ENCODE results near the gene RPGRIP1. TPM values are rescaled to one million over a fixed set of nuclear protein-coding genes. Genes with fewer than 3 reads are reported as not detected.
"Not testable (repeated sequence)": the region's sequence is repeated elsewhere in the genome, so short reads cannot be mapped to it uniquely, and the experiment has no call there.

The RPGRIP1 gene
- polyA plus RNA-seq, 4 donors, result 0.40 to 0.56 (median 0.52) TPM

DNA sequence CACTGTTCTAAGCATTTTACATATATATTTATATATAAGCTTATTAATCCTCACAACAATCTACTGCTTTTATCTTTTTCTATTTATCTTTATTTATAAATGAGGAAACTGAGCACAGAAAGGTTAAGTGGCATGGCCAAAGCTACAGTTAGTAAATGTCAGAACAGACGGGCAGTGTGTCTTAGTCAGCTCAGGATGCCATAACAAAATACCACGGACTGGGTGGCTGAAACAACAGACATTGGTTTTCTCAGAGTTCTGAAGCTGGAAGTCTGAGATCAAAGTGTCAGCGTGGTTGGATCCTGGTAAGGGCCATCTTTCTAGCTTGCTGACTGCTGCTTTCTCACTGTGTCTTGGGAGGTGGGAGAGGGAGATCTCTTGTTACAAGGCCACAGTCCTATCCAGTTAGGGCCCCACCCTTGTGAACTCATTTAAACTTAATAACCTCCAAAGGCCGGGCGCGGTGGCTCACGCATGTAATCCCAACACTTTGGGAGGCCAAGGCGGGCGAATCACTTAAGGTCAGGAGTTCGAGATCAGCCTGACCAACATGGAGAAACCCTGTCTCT, 19.8 kb downstream of the RPGRIP1 start:
- no peak for DNase-seq (ENCODE audit: low read depth in 4 of 4, low spot score in 3 of 4)

DNA sequence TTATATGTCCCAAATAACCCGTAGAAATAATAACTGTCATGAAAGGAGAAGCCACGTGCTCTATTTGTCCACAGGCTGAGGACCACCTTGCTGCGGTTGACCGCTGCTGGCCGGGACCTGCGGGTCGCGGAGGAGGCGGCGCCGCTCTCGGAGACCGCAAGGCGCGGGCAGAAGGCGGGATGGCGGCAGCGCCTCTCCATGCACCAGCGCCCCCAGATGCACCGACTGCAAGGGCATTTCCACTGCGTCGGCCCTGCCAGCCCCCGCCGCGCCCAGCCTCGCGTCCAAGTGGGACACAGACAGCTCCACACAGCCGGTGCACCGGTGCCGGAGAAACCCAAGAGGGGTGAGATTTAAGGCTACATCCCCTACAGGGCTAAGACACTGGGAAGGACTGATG, 21.0 kb downstream of the RPGRIP1 start:
- DNase-seq (ENCODE audit: low read depth in 4 of 4, low spot score in 3 of 4), result no peak

DNA sequence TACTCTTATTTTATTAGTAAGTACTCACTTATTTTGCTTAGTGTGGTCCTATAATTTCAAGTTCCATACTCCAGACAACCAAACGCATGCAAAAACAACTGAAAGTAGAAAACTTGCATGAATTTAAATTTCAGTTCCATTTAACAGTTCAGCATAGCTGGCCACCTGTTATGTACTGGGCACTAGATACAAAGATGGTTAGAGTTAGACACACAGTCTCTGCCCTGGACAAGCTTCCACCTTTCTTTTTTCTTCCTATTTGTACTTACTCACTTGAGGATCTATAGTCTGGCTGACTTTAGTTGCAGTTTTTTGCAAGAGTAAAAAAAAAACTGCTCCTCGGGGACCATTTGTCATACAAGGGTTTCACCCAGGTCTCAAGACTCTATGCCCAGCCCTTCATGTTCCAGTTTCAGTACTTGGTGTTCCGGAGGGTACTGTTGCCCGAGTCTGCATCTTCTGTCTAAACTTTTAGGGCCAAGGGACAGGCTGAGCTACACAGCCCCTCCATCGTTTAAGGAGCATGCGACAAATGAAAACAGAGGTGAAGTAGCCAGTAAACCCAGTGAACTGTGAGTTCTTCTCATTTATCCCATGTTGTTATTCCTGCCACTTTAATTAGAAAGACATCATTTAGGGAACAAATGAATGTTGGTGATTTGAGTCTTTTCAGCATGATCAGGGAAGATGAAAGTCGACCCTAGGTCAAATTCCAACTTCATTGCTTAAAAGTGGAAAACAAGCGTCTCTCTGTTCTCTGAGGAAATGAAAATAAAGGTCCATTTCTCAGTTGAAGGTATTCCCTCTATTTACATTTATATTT, 22.3 kb downstream of the RPGRIP1 start:
- DNase-seq (ENCODE audit: low read depth in 4 of 4, low spot score in 3 of 4), result no peak

DNA sequence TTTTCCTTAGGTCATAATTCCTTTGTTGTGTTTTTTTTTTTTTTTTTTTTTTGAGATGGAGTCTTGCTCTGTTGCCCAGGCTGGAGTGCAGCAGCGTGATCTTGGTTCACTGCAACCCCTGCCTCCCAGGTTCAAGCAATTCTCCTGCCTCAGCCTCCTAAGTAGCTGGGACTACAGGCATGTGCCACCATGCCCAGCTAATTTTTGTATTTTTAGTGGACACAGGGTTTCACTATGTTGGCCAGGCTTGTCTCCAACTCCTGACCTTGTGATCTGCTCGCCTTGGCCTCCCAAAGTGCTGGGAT, 22.9 kb downstream of the RPGRIP1 start:
- not testable (repeated sequence) for DNase-seq (ENCODE audit: low read depth in 4 of 4, low spot score in 3 of 4)

DNA sequence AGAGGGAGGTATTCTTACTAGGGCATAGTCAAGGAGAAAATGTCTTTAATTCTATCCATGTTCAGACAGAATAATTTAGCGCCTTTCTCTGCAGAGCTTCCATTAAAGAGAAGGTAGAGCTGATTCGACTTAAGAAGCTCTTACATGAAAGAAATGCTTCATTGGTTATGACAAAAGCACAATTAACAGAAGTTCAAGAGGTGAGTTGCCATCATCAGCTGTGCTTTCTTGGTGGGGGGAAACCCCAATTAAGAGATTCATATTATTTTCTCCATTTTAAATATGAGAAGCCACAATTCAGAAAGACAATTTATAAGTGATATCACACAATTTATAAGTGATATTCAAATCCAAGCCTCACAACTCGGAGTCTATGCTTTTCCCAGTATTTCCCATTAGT, 27.8 kb downstream of the RPGRIP1 start:
- no peak for DNase-seq (ENCODE audit: low read depth in 4 of 4, low spot score in 3 of 4)

DNA sequence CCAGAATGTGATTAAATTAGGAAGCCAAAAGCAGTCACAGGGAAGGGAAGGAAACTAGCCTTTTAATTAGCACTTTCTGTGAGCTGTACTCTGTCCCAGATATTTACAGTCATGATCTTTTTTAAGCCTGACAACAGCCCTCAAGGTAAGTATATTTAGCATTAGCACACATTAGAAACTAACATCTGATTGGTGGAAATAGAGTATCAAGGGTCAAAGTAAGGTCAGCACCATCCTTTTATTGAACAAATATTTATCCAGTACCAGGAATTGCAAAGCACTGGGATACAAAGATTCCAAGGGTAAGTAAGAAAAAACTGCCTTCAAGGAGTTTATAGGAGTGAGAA, 28.2 kb downstream of the RPGRIP1 start:
- no peak for DNase-seq (ENCODE audit: low read depth in 4 of 4, low spot score in 3 of 4)

DNA sequence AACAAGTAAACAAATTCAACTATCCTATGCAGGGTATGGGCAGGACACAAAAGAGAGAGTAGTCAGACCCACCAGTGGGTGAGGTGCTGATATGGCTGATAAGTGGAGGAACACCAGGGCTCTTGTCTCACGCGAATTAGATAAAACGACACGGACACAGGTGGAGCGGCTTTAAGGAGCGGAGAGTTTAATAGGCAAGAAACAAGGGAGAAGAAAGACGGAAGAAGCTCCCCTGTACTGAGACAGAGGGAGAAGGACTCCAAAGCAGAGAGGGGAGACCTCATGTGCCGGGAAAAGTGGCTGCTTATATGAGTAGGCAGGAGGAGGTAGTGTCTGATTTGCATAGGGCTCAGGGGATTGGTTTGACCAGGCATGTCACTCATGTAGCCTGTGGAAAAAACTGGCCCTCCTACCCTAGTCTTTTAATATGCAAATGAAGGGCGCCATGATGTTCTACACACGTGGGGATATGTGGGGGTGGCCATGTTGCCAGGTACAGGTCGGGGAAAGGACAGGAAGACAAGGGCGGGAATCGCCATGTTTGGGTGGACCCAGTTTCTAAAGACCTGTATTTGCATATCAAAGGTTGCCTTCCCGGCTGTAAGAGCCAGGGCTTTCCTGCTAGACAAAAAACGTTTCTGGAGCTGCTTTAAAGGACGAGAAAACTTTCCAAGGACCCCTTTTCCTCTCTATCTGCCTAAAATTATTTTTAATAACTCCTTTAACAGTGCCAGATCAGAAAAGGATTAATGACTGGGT, 28.8 kb downstream of the RPGRIP1 start:
- DNase-seq (ENCODE audit: low read depth in 4 of 4, low spot score in 3 of 4), result peak; percentile 70 to 81 (median 76)

DNA sequence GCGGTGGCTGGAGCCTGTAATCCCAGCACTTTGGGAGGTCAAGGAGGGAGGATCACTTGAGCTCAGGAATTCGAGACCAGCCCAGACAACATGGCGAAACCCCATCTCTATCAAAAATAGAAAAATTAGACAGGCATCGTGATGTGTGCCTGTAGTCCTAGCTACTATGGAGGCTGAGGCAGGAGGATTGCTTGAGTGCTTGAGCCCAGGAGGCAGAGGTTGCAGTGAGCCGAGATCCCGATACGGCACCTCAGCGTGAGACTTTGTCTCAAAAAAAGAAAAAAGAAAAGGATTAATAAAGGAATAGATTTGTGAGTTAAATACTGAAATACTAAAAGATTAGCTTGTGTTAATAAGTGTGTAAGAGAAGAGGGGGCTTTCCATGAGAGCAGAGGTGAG, 29.4 kb downstream of the RPGRIP1 start:
- DNase-seq (ENCODE audit: low read depth in 4 of 4, low spot score in 3 of 4), result no peak

DNA sequence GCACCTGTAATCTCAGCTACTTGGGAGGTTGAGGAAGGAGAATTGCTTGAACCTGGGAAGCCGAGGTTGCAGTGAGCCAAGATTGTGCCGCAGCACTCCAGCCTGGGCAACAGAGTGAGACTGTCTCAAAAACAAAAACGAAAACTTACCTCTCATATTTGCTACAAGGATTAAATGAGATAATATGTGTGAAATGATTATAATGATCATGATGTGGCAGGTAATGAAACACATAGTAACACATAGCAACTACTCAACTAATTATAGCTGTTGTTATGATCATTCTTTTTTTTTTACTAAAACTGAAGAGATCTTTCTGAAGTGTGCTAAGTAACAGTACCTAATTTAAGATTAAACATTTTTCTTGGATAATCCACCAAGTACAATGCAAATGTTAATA, 30.1 kb downstream of the RPGRIP1 start:
- DNase-seq (ENCODE audit: low read depth in 4 of 4, low spot score in 3 of 4), result no peak

DNA sequence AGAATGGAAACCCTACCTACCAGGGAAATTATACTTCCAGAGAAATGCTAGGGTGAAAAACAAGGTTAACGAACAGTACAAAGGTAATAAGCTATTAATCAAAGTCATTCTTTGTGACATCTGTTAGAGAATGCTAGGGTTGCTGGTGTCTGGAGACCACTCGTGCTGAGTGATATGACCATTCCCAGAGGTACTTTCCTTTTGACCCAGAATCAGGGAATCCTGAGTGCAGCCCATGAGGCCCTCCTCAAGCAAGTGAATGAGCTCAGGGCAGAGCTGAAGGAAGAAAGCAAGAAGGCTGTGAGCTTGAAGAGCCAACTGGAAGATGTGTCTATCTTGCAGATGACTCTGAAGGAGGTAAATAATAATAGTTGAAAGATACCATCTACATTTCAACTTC, 31.7 kb downstream of the RPGRIP1 start:
- no peak for DNase-seq (ENCODE audit: low read depth in 4 of 4, low spot score in 3 of 4)

DNA sequence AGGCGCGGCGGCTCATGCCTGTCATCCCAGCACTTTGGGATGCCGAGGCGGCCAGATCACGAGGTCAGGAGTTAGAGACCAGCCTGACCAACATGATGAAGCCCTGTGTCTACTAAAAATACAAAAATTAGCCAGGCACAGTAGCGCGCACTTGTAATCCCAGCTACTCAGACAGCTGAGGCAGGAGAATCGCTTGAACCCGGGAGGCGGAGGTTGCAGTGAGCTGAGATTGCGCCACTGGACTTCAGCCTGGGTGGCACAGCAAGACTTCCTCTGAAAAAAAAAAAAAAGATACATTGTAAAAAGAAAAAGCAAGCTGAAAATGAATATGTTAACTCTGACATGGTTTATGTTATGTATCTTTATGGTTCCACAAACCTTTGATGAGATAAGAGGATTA, 33.6 kb downstream of the RPGRIP1 start:
- DNase-seq (ENCODE audit: low read depth in 4 of 4, low spot score in 3 of 4), result no peak

DNA sequence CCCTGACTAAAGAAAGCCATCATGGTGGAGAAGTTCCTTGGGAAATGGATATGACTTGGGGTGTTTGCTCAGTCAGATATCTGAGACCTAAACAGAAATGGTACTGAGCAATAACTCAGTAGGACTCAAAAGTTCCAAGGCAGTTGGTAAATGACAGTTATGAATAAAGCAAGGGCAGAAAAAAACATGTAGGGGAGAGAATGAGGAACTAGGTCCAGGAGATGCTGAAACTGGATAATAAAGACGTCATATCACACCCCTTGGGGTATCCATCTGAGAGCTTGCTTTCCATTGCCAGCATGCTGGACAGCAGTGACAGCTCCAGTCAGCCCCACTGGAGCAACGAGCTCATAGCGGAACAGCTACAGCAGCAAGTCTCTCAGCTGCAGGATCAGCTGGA, 37.5 kb downstream of the RPGRIP1 start:
- DNase-seq (ENCODE audit: low read depth in 4 of 4, low spot score in 3 of 4), result no peak

DNA sequence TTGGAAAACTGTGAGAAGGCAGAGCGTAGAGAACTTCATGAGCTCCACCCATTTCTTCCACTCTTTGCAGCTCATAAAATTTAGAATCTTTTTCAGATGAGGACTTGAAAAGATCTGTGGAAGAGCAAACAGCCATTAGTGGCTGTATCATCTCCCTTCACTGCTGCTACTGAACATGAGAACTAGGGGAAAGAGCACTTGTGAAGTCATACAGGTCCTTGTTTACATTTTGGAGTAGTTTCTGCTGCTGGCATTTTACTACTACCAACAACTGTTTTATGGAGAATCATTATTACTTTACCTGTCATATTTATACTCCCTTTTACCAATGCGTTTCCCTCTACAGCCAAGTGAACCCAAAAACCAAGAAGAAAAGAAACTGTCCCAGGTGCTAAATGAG, 41.0 kb downstream of the RPGRIP1 start:
- DNase-seq (ENCODE audit: low read depth in 4 of 4, low spot score in 3 of 4), result no peak

DNA sequence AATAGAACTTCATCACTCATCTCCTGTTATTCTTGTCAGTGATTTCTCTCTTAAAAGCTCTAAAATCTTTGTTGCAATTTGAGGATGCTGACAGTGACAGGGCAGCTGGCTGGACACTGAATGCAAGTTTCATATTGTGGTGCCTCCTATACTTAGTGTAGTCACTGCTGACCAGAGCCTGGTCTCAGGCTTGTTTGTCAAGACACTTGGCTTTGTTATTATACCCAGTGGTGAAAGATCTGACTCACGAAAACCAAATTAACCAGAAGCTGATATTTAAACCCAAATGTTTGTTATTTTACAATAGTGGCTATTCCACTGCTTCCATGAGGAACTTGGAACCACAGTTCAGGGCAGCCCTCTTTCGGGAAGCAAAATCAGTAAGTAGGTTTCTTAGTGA, 42.8 kb downstream of the RPGRIP1 start:
- no peak for DNase-seq (ENCODE audit: low read depth in 4 of 4, low spot score in 3 of 4)

DNA sequence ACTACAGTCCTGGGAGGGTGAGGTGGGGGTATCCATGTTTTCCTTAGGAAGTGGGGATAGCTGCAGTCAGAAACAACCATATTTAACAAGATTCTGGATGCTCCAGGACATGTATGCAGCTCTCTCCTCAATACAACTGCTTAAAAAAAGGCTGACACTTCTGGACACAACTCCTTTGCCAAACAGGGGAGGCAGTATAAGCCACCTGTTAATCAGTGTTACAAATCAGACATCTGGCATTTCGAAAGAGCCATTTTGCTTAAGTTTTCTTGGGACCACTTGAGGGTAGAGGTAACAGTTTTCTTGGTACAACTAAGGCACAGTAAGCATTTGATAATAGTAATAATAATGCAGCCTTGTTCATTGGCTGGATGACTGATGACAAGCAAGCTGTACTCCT, 47.1 kb downstream of the RPGRIP1 start:
- no peak for DNase-seq (ENCODE audit: low read depth in 4 of 4, low spot score in 3 of 4)

Other genes starting within 250 kb of the RPGRIP1 start
- gene TPPP2, start 249.9 kb upstream of the RPGRIP1 start, polyA plus RNA-seq (ENCODE audit: insufficient read length in 4 of 4), result 1 to 10 TPM in 3 of 4 donors, under 1 TPM in 1; 0.08 to 4.4 (median 2.7) TPM
- gene RNASE13, start 245.3 kb upstream of the RPGRIP1 start, polyA plus RNA-seq (ENCODE audit: insufficient read length in 4 of 4), result under 1 TPM in 3 of 4 donors, not detected in 1; 0.44 to 0.95 (median 0.52) TPM
- under 1 TPM in 3 of 4 donors, not detected in 1; 0.54 to 0.63 (median 0.55) TPM for gene RNASE7, start 237.7 kb upstream of the RPGRIP1 start, polyA plus RNA-seq (ENCODE audit: insufficient read length in 4 of 4)
- not detected for gene RNASE8, start 222.3 kb upstream of the RPGRIP1 start, polyA plus RNA-seq (ENCODE audit: insufficient read length in 4 of 4)
- gene ARHGEF40, start 209.8 kb upstream of the RPGRIP1 start, polyA plus RNA-seq (ENCODE audit: insufficient read length in 4 of 4), result 10 to 100 TPM; 65.7 to 87.7 (median 73.2) TPM
- gene ZNF219, start 181.4 kb upstream of the RPGRIP1 start, polyA plus RNA-seq (ENCODE audit: insufficient read length in 4 of 4), result 10 to 100 TPM; 15.8 to 38.4 (median 22.6) TPM
- 1 to 10 TPM in 2 of 4 donors, under 1 TPM in 2; 0.27 to 1.6 (median 1.2) TPM for gene TMEM253, start 179.0 kb upstream of the RPGRIP1 start, polyA plus RNA-seq (ENCODE audit: insufficient read length in 4 of 4)
- under 1 TPM in 2 of 4 donors, not detected in 2; 0.03 to 0.06 TPM for gene OR5AU1, start 124.0 kb upstream of the RPGRIP1 start, polyA plus RNA-seq (ENCODE audit: insufficient read length in 4 of 4)
- gene HNRNPC, start 10.6 kb upstream of the RPGRIP1 start, polyA plus RNA-seq (ENCODE audit: insufficient read length in 4 of 4), result 1,000 to 10,000 TPM in 1 of 4 donors, 100 to 1,000 TPM in 3; 632 to 1,044 (median 906) TPM
- gene SUPT16H, start 103.9 kb downstream of the RPGRIP1 start, polyA plus RNA-seq (ENCODE audit: insufficient read length in 4 of 4), result 100 to 1,000 TPM; 111 to 158 (median 144) TPM
- gene CHD8, start 176.0 kb downstream of the RPGRIP1 start, polyA plus RNA-seq (ENCODE audit: insufficient read length in 4 of 4), result 10 to 100 TPM; 62.1 to 78.4 (median 73.6) TPM
- 10 to 100 TPM; 37.7 to 44.4 (median 39.2) TPM for gene RAB2B, start 196.9 kb downstream of the RPGRIP1 start, polyA plus RNA-seq (ENCODE audit: insufficient read length in 4 of 4)
- gene TOX4, start 197.1 kb downstream of the RPGRIP1 start, polyA plus RNA-seq (ENCODE audit: insufficient read length in 4 of 4), result 10 to 100 TPM; 50.0 to 62.7 (median 59.5) TPM
- gene METTL3, start 231.3 kb downstream of the RPGRIP1 start, polyA plus RNA-seq (ENCODE audit: insufficient read length in 4 of 4), result 100 to 1,000 TPM in 1 of 4 donors, 10 to 100 TPM in 3; 61.3 to 107 (median 84.3) TPM
- 10 to 100 TPM; 56.7 to 64.8 (median 60.1) TPM for gene SALL2, start 246.3 kb downstream of the RPGRIP1 start, polyA plus RNA-seq (ENCODE audit: insufficient read length in 4 of 4)

All from left renal pelvis (tissue), 4 donors.